ENCODE results near the gene HHAT.

DNA sequence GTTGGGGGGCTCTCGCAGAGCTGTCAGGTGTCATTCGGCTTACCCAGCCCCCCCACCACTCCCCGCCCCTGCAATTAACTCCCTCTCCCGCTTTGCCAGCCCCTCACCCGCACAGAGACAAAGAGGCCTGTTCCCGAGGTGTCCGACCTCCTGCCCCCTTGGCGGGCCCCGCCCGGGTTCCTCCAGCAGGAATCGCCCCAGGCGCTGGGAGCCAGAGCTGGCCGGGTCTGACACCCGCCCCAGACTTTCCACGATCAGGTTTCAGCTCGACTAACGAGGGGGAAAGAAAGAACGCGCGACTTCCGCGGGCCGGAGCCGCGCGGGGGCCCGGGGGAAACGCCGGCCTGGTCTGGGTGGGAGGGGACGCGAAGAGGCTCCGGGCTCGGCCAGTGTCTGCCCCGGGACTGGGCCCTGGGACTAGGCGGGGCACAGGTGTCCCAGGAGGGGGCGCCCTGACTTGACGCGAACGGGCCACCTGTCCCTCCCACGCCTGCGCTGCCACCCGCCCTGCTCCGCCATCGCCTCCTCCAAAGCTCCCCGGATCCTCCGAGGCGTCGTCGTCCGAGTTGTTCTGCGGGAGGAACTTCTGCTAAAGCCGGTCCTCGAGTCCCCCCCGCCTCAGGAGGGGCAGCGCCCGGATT is 36.4 kb upstream of the HHAT start:
- TF ChIP-seq, protein P1, sequence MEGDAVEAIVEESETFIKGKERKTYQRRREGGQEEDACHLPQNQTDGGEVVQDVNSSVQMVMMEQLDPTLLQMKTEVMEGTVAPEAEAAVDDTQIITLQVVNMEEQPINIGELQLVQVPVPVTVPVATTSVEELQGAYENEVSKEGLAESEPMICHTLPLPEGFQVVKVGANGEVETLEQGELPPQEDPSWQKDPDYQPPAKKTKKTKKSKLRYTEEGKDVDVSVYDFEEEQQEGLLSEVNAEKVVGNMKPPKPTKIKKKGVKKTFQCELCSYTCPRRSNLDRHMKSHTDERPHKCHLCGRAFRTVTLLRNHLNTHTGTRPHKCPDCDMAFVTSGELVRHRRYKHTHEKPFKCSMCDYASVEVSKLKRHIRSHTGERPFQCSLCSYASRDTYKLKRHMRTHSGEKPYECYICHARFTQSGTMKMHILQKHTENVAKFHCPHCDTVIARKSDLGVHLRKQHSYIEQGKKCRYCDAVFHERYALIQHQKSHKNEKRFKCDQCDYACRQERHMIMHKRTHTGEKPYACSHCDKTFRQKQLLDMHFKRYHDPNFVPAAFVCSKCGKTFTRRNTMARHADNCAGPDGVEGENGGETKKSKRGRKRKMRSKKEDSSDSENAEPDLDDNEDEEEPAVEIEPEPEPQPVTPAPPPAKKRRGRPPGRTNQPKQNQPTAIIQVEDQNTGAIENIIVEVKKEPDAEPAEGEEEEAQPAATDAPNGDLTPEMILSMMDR (IDR thresholded peaks at IDR 0.05; ENCODE audit: borderline replicate concordance, extremely low read depth, low read length, poor library complexity, severe bottlenecking) = no peak
- TF ChIP-seq EZH2 (IDR thresholded peaks at IDR 0.05; ENCODE audit: borderline replicate concordance, low read depth, low read length, severe bottlenecking) = no peak
